Measurements from ENCODE around the gene CACNA2D1.
"Not testable (repeated sequence)": the region's sequence is repeated elsewhere in the genome, so short reads cannot be mapped to it uniquely, and the experiment has no call there.

The CACNA2D1 gene

DNA sequence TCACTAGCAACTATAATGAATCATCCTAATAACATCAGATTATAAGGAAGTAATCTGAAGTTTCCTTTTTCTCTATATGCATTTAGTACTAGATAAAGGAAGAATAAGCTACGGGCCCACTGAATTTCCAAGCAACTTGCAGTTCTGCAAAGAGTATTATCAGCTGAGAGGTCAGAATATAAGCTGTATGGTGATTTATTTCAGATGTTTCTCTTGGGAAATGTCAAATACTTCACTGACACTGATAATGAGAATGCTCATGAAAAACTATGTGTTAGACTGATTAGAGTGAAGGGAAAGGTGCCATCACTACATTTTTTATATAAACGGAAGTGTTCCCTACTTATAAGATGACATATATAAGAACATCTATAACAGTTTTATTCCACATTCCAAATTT lies 422.5 kb downstream of the CACNA2D1 start:
- DNase-seq = no peak

GRCh38 chr7:82019551-82020475 lies 423.8 kb downstream of the CACNA2D1 start:
- no peak for DNase-seq

DNA sequence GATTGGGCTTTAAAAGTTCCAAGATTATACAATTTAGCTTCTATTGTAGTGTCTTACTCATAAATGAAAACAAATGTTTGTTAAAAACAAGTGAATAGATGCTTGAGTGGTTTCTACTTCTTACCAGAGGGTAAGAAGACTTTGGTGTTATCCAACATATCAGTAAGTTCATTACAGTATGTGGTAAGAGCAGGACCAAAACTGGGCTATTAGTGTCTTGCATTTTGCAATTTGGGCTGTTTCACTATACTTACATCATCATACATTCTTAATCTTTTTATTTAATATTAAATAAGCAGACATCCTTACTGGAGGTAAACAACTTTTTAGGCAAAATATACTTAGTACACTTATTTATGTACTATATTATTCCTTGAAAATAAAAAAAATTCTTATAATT lies 425.4 kb downstream of the CACNA2D1 start:
- no peak for DNase-seq

DNA sequence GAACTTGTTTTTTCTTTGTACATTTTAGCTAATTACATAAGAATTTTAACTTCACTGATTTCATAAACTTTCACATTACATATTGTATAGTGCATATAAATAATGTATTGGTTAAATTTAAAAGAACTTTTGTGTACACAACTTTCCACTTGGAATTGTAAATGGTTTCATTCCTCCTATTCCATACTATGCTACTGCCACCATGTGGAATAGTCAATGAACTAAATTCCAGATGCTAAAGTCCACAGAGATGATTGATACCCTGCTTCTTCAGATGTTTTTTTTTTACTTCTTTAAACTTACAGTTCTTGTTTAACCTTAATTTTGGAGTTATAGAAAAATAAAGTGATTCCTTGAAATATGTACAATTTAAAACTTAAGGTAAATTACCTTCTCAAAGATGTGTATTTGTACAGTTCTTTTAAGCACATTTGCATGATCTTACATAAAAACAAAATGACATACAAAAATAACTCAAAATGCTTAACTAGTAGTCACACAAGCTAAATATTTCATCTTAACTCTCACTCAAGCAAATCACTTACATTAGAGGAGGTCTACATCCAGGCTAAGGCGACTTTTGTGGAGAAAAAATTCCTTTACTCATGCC lies 426.1 kb downstream of the CACNA2D1 start:
- DNase-seq = no peak

DNA sequence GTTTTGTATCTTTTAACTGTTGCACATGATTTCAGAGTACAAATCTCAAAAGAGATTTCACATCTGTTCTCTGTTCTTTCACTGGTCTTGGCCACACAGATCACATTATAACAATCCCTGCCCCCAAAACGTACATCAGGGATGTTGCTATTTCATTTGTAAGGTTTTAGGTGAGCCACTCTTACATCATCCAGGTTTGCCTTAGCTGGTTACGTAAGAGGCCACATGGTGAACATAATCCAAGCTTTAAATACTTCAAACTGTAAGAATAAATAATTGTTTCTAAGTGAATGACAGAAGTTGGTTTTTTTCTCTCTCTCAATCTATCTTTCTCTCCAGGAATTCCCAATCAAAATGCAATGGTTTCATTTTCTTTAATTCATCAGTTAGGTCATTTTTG lies 427.8 kb downstream of the CACNA2D1 start:
- DNase-seq = no peak

DNA sequence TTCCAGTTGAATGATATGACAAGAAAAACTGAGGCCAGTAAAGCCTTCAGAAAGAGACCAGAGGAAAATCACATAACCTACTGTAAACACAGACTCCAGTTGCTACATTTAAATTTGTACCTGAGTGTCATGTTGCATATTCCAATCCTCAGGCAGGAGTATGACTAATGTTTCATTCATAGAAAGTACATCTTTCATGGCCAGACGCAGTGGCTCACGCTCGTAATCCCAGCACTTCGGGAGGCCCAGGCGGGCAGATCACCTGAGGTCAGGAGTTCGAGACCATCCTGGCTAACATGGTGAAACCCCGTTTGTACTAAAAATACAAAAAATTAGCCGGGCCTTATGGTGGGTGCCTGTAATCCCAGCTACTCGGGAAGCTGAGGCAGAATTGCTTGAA lies 429.0 kb downstream of the CACNA2D1 start:
- DNase-seq = not testable (repeated sequence)

DNA sequence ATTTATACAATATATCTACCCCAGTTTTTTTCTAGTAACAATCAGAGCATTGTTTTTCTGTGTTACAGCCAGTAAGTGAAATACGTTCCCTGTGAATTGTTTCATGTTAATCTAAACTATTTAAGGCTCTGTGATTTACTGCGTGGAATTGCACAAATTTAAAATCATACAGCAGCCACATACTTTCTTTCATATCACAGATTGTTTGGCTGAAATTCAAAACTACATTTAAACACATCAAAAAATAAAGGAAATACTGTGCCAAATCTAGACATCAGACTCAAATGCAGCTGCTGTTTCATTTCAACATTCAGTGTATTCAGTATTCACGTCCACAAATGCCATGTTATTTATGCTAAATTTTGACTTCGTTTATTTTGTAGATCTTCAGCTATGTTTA lies 431.1 kb downstream of the CACNA2D1 start:
- no peak for DNase-seq

DNA sequence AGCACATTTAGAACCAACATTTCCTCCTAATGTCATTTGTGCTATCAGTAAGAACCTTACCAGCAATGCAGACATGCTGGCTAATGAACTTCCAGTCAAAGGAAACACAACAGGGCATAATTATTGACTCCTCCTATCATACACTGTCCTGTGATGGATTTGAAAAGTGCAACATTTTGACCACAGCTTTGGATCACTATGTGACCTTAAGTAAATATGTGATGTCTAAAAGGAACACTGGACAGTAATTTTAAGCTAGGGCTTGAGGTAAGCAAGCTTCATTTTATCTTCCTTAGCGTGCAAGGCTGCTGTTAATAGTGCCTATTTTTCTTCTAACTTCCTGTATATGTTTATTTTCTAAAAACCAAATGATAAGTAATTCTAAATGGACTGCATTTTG lies 433.2 kb downstream of the CACNA2D1 start:
- DNase-seq = no peak

GRCh38 chr7:82007315-82007714 lies 436.3 kb downstream of the CACNA2D1 start:
- no peak for DNase-seq

DNA sequence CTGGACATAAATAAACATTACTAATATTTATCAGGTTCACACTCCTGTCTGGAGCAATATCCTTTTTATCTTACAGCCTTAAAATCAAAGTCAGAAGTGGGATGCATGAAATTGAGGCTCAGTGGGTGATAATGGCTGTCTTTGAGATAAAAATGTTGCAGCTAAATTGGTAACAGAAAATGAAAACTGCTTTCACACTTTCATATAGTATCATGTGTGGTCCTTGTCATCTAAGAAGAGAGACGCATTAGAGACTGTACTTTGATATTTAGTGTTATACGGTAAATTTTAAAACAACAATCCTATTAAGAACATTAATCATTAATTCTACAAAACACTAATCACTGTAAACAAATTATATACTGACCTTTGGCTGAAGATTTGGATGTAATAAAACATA lies 438.5 kb downstream of the CACNA2D1 start:
- DNase-seq = no peak

DNA sequence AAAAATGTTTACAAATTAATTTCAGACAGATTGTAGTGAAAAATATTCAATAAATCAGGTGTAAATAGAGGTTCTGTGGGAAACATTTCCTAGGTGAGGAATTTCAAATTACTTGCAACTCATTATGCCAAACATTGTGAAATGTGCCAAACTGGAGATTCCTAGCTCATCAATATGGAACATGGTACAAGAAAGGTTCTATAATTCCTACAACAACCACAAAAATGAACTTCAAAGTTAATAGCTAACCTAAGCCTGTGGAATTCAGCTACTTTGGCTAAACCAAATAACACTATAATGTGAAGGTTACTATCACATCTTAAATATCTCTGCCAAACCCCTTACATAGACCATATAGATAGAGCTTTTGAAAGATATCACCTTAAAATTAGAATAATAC lies 450.4 kb downstream of the CACNA2D1 start:
- no peak for DNase-seq

- no peak for DNase-seq
Observed at GRCh38 chr7:81990395-81990794, 453.2 kb downstream of the CACNA2D1 start.

- DNase-seq = no peak
Observed at GRCh38 chr7:81986723-81987470, 456.7 kb downstream of the CACNA2D1 start.

GRCh38 chr7:81983406-81983805 lies 460.2 kb downstream of the CACNA2D1 start:
- DNase-seq = no peak

DNA sequence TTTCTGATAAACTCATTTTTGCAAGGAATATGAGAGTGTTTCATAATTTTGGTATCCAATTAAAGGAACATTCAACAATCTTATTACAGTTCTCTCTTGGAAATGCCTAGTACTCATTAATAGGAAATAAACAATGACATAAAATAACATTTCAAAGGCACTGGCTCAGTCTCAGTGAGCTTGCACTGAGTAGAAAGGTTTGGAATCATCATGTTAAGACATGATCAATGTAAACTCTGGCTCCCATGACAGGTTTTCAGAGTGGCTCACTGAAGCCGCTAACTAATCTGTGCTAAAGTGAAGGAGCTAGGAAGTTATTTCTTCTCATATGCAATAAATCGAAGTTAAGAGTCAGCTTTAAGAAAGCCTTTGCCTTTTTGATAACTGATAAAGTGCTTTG lies 470.5 kb downstream of the CACNA2D1 start:
- no peak for DNase-seq

- DNase-seq = no peak
Observed at GRCh38 chr7:81960026-81960425, 483.6 kb downstream of the CACNA2D1 start.

DNA sequence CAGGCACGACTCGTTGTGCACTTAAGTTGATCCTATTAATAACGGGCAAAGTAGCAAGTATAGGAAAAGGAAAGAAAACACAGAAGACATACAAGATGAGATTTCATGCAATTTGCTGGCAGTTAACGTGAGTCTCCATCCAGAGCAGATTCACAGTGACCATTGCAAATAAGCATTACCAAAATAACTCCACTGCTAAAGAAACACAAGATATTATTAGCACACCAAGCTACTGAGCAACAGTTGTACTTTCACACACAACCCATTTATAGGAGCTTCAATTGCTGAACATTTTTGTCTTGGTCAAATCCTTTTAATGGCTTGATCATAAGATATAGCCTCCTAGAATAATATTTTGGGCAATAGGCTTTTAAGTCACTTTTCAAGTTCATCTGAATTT lies 486.1 kb downstream of the CACNA2D1 start:
- no peak for DNase-seq

DNA sequence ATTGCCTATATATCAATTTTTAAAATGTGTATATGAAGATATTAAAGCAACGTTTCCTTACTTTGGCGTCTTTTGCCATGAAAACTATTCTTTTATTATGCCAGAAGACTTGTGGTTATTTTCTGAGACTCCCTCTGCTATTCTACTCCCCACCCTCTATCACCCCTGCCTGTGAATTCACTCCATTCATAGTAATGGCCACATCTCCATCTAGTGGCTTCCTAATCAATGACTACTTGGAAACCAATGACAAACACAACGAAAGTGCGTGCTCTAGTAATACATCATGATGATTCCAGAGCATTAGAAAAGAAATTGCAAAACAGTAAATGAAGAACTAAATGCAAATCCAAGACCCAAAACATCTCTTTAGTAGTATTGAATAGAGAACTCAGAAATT lies 487.1 kb downstream of the CACNA2D1 start:
- no peak for DNase-seq

DNA sequence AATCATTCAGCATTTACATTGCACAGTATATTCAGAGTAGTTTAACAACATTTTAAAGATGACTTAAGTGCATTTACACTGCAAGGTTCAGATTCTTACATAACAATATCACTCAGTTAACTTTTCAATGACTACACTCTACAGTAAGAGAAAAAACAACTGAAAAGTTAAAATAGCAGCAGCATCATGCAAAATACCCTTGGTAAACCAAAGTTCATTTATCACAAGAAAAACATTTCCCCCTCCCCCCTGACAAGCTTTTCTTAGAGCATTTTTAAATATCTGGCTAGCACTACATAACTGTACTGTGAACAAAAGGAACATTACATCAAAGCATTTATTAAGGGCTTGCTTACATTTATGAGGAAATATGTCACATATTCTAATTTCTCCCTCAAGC lies 494.3 kb downstream of the CACNA2D1 start:
- DNase-seq = no peak

DNA sequence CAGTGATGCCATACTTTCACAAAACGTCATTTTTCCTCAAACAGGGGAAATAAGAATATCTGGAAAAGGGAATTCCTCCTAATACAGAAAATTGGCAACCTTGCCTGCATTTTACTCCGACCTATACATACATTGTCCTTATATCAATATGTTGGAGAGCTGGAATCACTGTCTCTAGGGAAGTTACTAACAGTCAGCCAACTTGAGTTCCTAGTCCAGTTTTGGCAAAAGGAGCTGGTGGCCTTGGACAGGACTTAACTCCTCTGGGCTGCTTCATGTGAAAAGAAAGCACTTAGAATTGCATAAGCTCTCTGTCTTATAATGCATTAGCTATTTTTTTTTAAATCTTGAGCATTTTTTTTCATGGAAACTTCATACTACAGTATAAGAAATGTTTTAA lies 499.5 kb downstream of the CACNA2D1 start:
- DNase-seq = no peak

GRCh38 chr7:81937091-81937490 lies 506.5 kb downstream of the CACNA2D1 start:
- no peak for DNase-seq

DNA sequence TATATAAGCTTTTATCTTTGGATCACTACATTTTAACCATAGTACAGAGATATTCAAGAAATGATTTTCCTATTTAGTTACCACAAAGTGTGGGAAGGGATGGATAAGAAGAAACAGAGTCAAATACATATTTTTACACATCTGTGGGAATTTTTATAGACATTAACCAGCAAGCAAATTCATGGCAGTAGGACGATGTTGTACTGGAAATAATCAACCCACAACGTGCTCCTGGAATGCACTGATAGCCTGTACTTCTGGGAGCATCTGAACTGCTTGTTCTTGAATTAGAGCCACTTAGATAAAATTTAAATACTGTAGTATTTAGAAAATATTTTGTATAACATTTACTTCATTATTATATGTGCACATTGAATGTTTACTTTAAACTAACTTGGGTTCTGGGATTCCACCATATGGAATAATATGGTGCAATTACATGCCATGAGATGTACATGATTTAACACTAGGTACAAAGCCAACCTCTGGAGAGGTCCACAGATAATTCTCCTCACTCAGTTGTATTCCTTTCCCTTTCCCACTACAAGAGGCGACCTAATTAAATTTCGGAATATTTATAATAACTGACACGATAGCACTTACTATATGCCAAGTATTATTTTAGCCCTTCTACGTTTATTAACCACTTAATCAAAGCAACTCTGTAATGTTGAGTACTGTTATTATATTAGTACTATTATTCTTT lies 508.8 kb downstream of the CACNA2D1 start:
- DNase-seq = no peak

- no peak for DNase-seq
Observed at GRCh38 chr7:81932936-81933335, 510.6 kb downstream of the CACNA2D1 start.
